AG04450 (cell line): ENCODE data around the gene ACER2. TPM values are rescaled to one million over a fixed set of nuclear protein-coding genes. Genes with fewer than 3 reads are reported as not detected.

ENCODE experiments used
- CTCF ChIA-PET: fragments of 300-600, 350-600 bp; formaldehyde crosslinking; extraction: SDS; loops from one replicate; lab custom pipeline; 2022; ENCODE audit warnings: antibody characterized with exemption, inconsistent platforms; lab: Charles Lee
- POLR2A ChIA-PET: fragments of 350-600 bp; formaldehyde crosslinking; extraction: SDS; loops from one replicate; lab custom pipeline; 2021; ENCODE audit warnings: antibody characterized with exemption, inconsistent platforms; lab: Yijun Ruan, JAX
- DNase-seq: peaks from one replicate; pipeline ENCODE4 v3.0.0-alpha.2; 2011; ENCODE audit warnings: low read depth, low spot score
- H3K27ac ChIP-seq: one replicate; pipeline ENCODE4 v1.5.1; 2012; ENCODE audit warnings: low read depth, low read length, control low read depth
- H3K27me3 ChIP-seq: one replicate; pipeline ENCODE4 v1.6.0; 2012; ENCODE audit warnings: low read length; ENCODE audit not compliant: control insufficient read depth, insufficient read depth
- H3K4me3 ChIP-seq: 2 replicates; pipeline ENCODE4 v1.5.1; 2011; ENCODE audit warnings: mild to moderate bottlenecking, low read depth, low read length, control low read depth
- H3K9me3 ChIP-seq: 2 replicates; pipeline ENCODE4 v1.5.1; 2012; ENCODE audit warnings: low read length; ENCODE audit not compliant: control insufficient read depth, insufficient read depth
- polyA plus RNA-seq: library from polyadenylated mRNA; depleted of rRNA; stranded (reverse); fragments of >200 nt; gene quantifications from 2 replicates; pipeline ENCODE4 v1.2.3, GENCODE V29; 2011
- TF ChIP-seq, protein P1 (sequence below): IDR thresholded peaks from 2 replicates; pipeline ENCODE4 v1.5.1; 2011; ENCODE audit warnings: low read depth, low read length, control low read depth, inconsistent platforms

The ACER2 gene
- polyA plus RNA-seq, 1 experiment = 2.3 TPM

DNA sequence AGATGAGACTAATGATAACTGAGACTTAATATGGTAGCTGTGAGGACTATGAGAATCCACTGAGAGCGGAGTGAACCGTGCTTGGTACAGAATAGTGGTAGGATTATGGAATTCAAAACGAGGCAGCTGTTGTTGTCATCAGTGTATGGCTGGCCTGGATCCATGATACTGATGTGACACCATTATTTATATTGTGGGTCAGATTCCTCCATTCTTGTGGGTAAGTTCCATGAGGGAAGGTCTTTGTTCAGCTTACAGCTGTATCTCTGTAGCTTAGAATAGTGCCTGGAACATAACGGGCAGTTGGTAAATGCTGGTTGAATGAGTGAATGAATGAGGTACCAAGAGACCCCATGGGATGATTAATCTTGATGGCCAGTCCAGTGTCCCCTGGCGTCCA is 61.8 kb downstream of the ACER2 start:
- TF ChIP-seq, protein P1, sequence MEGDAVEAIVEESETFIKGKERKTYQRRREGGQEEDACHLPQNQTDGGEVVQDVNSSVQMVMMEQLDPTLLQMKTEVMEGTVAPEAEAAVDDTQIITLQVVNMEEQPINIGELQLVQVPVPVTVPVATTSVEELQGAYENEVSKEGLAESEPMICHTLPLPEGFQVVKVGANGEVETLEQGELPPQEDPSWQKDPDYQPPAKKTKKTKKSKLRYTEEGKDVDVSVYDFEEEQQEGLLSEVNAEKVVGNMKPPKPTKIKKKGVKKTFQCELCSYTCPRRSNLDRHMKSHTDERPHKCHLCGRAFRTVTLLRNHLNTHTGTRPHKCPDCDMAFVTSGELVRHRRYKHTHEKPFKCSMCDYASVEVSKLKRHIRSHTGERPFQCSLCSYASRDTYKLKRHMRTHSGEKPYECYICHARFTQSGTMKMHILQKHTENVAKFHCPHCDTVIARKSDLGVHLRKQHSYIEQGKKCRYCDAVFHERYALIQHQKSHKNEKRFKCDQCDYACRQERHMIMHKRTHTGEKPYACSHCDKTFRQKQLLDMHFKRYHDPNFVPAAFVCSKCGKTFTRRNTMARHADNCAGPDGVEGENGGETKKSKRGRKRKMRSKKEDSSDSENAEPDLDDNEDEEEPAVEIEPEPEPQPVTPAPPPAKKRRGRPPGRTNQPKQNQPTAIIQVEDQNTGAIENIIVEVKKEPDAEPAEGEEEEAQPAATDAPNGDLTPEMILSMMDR = no peak
- DNase-seq = no peak
- ChIA-PET POLR2A (no interaction called here), CTCF (interaction anchor here (0.6 to 1.7 kb wide), 6 partner anchors 13 to 757 kb away, joined by 3 to 15 read pairs (median 3); partner anchors contain the start of gene RRAGA)
- Histone ChIP-seq H3K27me3 (peaks cover 16% of the 10 kb centered on the region), H3K9me3 (no peaks in the 10 kb centered on the region), H3K27ac (no peak overlapping the region), H3K4me3 (no peak overlapping the region)

GRCh38 chr9:19470981-19471650 is 62.3 kb downstream of the ACER2 start:
- peaks cover 13% of the 10 kb centered on the region for H3K27me3 ChIP-seq
- DNase-seq = no peak
- ChIA-PET CTCF (interaction anchor here (0.7 to 1.7 kb wide), 7 partner anchors 14 to 453 kb away, joined by 3 to 15 read pairs (median 3); partner anchors contain the start of gene RRAGA), POLR2A (no interaction called here)
- H3K9me3 ChIP-seq = no peaks in the 10 kb centered on the region
- H3K4me3 ChIP-seq = no peak overlapping the region
- TF ChIP-seq, protein P1 = no peak
- H3K27ac ChIP-seq = no peak overlapping the region

- peaks cover 14% of the 10 kb centered on the region for H3K27me3 ChIP-seq
- DNase-seq = no peak
- no peaks in the 10 kb centered on the region for H3K9me3 ChIP-seq
- H3K27ac ChIP-seq = no peak overlapping the region
- CTCF ChIA-PET = interaction anchor here (0.6 to 1.7 kb wide), 10 partner anchors 14 to 1957 kb away, joined by 3 to 15 read pairs (median 3); partner anchors contain the start of gene RRAGA
- H3K4me3 ChIP-seq = no peak overlapping the region
- POLR2A ChIA-PET = no interaction called here
- TF ChIP-seq, protein P1 = peak; percentile 67
Measured at GRCh38 chr9:19471737-19472648, 63.2 kb downstream of the ACER2 start.

DNA sequence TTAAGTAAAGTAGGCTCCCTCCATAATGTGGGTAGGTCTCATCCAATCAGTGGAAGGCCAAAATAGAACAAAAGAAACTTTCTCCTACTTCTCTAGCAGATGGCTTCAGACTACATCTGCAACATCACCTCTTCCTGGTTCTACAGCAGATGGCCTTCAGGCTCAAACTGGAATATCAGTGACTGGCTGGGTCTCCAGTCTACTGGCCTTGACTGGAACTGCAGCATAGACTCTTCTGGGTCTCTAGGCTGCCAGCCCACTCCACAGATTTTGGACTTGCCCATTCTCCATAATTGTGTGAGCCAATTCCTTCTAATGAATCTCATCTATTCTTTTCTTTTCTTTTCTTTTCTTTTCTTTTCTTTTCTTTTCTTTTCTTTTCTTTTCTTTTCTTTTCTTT is 64.8 kb downstream of the ACER2 start:
- no peak for DNase-seq

More for the DNA sequence above, 64.8 kb downstream of the ACER2 start:
- no peak overlapping the region for H3K27ac ChIP-seq
- POLR2A ChIA-PET = no interaction called here
- H3K4me3 ChIP-seq = no peak overlapping the region
- CTCF ChIA-PET = interaction anchor here (0.7 to 1.3 kb wide), 3 partner anchors 9 to 1331 kb away, joined by 4 to 5 read pairs (median 4); no protein-coding TSS in a partner anchor
- H3K9me3 ChIP-seq = no peaks in the 10 kb centered on the region
- peaks cover 14% of the 10 kb centered on the region for H3K27me3 ChIP-seq
- TF ChIP-seq, protein P1 = no peak
